ENCODE data around the gene SPATA2L. TPM values are rescaled to one million over a fixed set of nuclear protein-coding genes. Genes with fewer than 3 reads are reported as not detected.
"Not testable (repeated sequence)": the region's sequence is repeated elsewhere in the genome, so short reads cannot be mapped to it uniquely, and the experiment has no call there.

The SPATA2L gene
- total and polyA plus RNA-seq, 10 of the 15 experiments (the other 5 are each of a cell fraction or from before 2014, with no cell fraction given), result 0.20 to 6.9 (median 3.9) TPM; not detected in 1

DNA sequence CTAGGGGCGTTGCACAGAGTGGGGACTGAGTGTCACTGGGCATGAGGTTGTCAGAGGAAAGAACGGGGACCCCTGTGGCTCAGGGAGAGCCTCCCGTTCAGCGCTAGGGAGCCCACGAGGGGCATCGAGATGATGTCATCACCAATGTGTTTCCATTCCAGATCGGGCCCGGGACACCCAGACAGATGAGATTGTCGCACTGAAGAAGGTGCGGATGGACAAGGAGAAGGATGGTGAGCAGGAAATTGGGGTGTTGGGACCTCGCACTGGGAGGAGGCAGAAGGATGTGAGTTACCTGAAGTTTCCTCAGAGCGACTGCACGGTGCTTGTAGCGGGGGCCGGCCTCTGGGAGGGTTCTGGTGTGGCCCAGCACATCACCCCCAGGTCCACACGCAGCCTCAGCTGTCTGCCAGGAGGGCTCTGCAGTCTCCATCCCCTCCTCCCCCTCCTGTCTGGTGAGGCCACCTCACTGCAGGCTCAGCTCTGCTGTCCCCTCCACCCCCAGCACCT is 11.1 kb downstream of the SPATA2L start (continued):
- TF ChIP-seq REST (IDR thresholded peaks at IDR 0.05; ENCODE audit: low read depth, low read length) (no peak), NBN (IDR thresholded peaks at IDR 0.05) (no peak), HDAC6 (IDR thresholded peaks at IDR 0.05; ENCODE audit: unreplicated experiment) (no peak)
- TF ChIP-seq, protein P1, sequence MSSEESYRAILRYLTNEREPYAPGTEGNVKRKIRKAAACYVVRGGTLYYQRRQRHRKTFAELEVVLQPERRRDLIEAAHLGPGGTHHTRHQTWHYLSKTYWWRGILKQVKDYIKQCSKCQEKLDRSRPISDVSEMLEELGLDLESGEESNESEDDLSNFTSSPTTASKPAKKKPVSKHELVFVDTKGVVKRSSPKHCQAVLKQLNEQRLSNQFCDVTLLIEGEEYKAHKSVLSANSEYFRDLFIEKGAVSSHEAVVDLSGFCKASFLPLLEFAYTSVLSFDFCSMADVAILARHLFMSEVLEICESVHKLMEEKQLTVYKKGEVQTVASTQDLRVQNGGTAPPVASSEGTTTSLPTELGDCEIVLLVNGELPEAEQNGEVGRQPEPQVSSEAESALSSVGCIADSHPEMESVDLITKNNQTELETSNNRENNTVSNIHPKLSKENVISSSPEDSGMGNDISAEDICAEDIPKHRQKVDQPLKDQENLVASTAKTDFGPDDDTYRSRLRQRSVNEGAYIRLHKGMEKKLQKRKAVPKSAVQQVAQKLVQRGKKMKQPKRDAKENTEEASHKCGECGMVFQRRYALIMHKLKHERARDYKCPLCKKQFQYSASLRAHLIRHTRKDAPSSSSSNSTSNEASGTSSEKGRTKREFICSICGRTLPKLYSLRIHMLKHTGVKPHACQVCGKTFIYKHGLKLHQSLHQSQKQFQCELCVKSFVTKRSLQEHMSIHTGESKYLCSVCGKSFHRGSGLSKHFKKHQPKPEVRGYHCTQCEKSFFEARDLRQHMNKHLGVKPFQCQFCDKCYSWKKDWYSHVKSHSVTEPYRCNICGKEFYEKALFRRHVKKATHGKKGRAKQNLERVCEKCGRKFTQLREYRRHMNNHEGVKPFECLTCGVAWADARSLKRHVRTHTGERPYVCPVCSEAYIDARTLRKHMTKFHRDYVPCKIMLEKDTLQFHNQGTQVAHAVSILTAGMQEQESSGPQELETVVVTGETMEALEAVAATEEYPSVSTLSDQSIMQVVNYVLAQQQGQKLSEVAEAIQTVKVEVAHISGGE (CRISPR knock-in tag; IDR thresholded peaks at IDR 0.05), result no peak

DNA sequence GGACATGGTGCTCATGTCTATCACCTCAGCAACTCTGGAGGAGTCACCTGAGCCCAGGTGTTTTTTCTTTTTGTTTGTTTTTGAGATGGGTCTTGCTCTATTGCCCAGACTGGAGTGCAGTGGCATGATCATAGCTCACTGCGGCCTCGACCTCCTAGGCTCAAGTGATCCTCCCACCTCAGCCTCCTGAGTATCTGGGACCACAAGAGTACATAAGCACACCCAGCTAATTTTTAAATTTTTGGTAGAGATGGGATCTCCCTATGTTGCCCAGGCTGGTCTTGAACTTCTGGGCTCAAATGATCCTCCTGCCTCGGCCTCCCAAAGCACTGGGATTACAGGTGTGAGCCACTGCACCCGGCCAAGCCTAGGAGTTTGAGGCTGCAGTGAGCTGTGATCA is 11.9 kb downstream of the SPATA2L start:
- H3K4me1 ChIP-seq (ENCODE audit: control insufficient read depth, insufficient read depth, low read length); H3K36me3 ChIP-seq (ENCODE audit: control insufficient read depth in 2 of 2, insufficient read depth in 2 of 2, low read length in 1 of 2); POLR2A ChIA-PET; ATAC-seq; H3K9me3 ChIP-seq (replicated peaks; ENCODE audit: control insufficient read depth, insufficient read depth, low read length); H2AFZ ChIP-seq (ENCODE audit: control insufficient read depth, low read depth, low read length); DNase-seq (ENCODE audit: low read depth, low spot score); H3K4me2 ChIP-seq (ENCODE audit: control insufficient read depth, insufficient read depth); H3K27ac ChIP-seq (ENCODE audit: control insufficient read depth, insufficient read depth); BruUV-seq (replicated peaks); H3K27me3 ChIP-seq (replicated peaks in 1 of 2; ENCODE audit: control insufficient read depth in 2 of 2, insufficient read depth in 2 of 2, low read length in 1 of 2); H3K4me3 ChIP-seq; SMC1A ChIA-PET (ENCODE audit: uncharacterized antibody, unreplicated experiment); H3K9ac ChIP-seq (ENCODE audit: control insufficient read depth, insufficient read depth, low read length); RAD21 ChIA-PET (ENCODE audit: unreplicated experiment); intact Hi-C loops (cut with micrococcal nuclease; ENCODE audit: unreplicated experiment); FAIRE-seq; H4K20me1 ChIP-seq (ENCODE audit: control insufficient read depth, insufficient read depth); in situ Hi-C loops (cut with MboI): not testable (repeated sequence)
- WGBS (ENCODE audit: insufficient coverage, insufficient replicate concordance, low lambda C conversion rate, missing lambda C conversion rate), result 80% methylated on average over 4 of the region's 4 CpGs
- CTCF ChIA-PET, result interaction anchor here (0.6 to 1.7 kb wide), 2 partner anchors 10 to 18 kb away, joined by 3 to 5 read pairs; no protein-coding TSS in a partner anchor
- H3K79me2 ChIP-seq (ENCODE audit: control insufficient read depth, insufficient read depth, low read length), result peaks cover 11% of the 10 kb centered on the region
